Liver (tissue), 3 donors: ENCODE measurements around the gene TMEM184A.
"Not testable (repeated sequence)": the region's sequence is repeated elsewhere in the genome, so short reads cannot be mapped to it uniquely, and the experiment has no call there.

Experiments used
- JUND ChIP-seq, 2 donors: IDR thresholded peaks; 2 replicates each; pipeline ENCODE4 v1.6.1; 2016; ENCODE audit warnings: antibody characterized with exemption in 2 of 2
- NR2F2 ChIP-seq: IDR thresholded peaks from 2 replicates; pipeline ENCODE4 v1.6.1; 2016; ENCODE audit warnings: antibody characterized with exemption
- RAD21 ChIP-seq, 2 donors: IDR thresholded peaks; 2 replicates each; pipeline ENCODE4 v1.6.1; 2016; ENCODE audit warnings: antibody characterized with exemption in 2 of 2, mild to moderate bottlenecking in 2 of 2
- RXRA ChIP-seq, 2 donors: IDR thresholded peaks; 2 replicates each; pipeline ENCODE4 v1.6.1; 2017 to 2018; ENCODE audit warnings: antibody characterized with exemption in 2 of 2, mild to moderate bottlenecking in 1 of 2
- SP1 ChIP-seq: IDR thresholded peaks from 2 replicates; pipeline ENCODE4 v1.6.1; 2018; ENCODE audit warnings: antibody characterized with exemption, mild to moderate bottlenecking
- TAF1 ChIP-seq: conservative IDR thresholded peaks from 2 replicates; pipeline ENCODE4 v1.6.1; 2016; ENCODE audit warnings: antibody characterized with exemption, mild to moderate bottlenecking
- YY1 ChIP-seq: IDR thresholded peaks from 2 replicates; pipeline ENCODE4 v1.6.1; 2016; ENCODE audit warnings: antibody characterized with exemption, mild to moderate bottlenecking
- TF ChIP-seq, protein P1 (sequence below): fragments of 150-350 bp; IDR thresholded peaks from 2 replicates; pipeline ENCODE4 v1.5.1; 2017; ENCODE audit warnings: improper control_type of control experiment, low read depth, low read length; ENCODE audit not compliant: missing input control
- TF ChIP-seq, protein P2 (sequence below): IDR thresholded peaks from 2 replicates; pipeline ENCODE4 v1.6.1; 2016; ENCODE audit warnings: antibody characterized with exemption
- TF ChIP-seq, protein P3 (sequence below): IDR thresholded peaks from 2 replicates; pipeline ENCODE4 v1.6.1; 2016; ENCODE audit warnings: antibody characterized with exemption, mild to moderate bottlenecking
- TF ChIP-seq, protein P4 (sequence below): IDR thresholded peaks from 2 replicates; pipeline ENCODE4 v1.6.1; 2016; ENCODE audit warnings: antibody characterized with exemption
- donor health status: healthy.
- donor health status: healthy.

DNA sequence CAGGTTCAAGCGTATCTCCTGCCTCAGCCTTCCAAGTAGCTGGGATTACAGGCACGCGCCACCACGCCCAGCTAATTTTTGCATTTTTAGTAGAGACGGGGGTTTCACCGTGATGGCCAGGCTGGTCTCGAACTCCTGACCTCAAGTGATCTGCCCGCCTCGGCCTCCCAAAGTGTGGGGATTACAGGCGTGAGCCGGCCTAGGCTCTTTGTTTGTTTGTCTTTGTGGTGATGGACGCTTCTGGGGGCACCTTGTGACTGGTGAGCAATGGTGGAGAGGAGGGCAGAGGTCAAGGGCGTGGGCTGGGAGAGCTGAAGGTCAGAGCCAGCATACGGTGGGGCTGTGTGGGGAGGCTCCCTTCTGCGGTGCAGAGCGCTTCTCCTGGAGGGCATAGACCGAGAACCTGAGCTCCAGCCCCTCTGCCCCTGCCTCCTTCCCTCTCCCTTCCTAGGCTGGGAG is 40.5 kb downstream of the TMEM184A start:
- TF ChIP-seq NR2F2; JUND (IDR thresholded peaks at IDR 0.05); YY1; TAF1; RXRA (IDR thresholded peaks at IDR 0.05); RAD21 (IDR thresholded peaks at IDR 0.05); SP1: not testable (repeated sequence)
- TF ChIP-seq, protein P1, sequence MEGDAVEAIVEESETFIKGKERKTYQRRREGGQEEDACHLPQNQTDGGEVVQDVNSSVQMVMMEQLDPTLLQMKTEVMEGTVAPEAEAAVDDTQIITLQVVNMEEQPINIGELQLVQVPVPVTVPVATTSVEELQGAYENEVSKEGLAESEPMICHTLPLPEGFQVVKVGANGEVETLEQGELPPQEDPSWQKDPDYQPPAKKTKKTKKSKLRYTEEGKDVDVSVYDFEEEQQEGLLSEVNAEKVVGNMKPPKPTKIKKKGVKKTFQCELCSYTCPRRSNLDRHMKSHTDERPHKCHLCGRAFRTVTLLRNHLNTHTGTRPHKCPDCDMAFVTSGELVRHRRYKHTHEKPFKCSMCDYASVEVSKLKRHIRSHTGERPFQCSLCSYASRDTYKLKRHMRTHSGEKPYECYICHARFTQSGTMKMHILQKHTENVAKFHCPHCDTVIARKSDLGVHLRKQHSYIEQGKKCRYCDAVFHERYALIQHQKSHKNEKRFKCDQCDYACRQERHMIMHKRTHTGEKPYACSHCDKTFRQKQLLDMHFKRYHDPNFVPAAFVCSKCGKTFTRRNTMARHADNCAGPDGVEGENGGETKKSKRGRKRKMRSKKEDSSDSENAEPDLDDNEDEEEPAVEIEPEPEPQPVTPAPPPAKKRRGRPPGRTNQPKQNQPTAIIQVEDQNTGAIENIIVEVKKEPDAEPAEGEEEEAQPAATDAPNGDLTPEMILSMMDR: not testable (repeated sequence)
- TF ChIP-seq, protein P2, sequence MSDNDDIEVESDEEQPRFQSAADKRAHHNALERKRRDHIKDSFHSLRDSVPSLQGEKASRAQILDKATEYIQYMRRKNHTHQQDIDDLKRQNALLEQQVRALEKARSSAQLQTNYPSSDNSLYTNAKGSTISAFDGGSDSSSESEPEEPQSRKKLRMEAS: not testable (repeated sequence)
- TF ChIP-seq, protein P3, sequence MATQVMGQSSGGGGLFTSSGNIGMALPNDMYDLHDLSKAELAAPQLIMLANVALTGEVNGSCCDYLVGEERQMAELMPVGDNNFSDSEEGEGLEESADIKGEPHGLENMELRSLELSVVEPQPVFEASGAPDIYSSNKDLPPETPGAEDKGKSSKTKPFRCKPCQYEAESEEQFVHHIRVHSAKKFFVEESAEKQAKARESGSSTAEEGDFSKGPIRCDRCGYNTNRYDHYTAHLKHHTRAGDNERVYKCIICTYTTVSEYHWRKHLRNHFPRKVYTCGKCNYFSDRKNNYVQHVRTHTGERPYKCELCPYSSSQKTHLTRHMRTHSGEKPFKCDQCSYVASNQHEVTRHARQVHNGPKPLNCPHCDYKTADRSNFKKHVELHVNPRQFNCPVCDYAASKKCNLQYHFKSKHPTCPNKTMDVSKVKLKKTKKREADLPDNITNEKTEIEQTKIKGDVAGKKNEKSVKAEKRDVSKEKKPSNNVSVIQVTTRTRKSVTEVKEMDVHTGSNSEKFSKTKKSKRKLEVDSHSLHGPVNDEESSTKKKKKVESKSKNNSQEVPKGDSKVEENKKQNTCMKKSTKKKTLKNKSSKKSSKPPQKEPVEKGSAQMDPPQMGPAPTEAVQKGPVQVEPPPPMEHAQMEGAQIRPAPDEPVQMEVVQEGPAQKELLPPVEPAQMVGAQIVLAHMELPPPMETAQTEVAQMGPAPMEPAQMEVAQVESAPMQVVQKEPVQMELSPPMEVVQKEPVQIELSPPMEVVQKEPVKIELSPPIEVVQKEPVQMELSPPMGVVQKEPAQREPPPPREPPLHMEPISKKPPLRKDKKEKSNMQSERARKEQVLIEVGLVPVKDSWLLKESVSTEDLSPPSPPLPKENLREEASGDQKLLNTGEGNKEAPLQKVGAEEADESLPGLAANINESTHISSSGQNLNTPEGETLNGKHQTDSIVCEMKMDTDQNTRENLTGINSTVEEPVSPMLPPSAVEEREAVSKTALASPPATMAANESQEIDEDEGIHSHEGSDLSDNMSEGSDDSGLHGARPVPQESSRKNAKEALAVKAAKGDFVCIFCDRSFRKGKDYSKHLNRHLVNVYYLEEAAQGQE: not testable (repeated sequence)
- TF ChIP-seq, protein P4, sequence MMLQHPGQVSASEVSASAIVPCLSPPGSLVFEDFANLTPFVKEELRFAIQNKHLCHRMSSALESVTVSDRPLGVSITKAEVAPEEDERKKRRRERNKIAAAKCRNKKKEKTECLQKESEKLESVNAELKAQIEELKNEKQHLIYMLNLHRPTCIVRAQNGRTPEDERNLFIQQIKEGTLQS: not testable (repeated sequence)
